ENCODE results near the gene SEC31B.

The SEC31B gene

GRCh38 chr10:100562008-100562672 lies 42.5 kb upstream of the SEC31B start:
- no peak overlapping the region for H3K27ac ChIP-seq
- TF ChIP-seq ZFX (IDR thresholded peaks at IDR 0.05; ENCODE audit: borderline replicate concordance): no peak
- TF ChIP-seq CTCF (IDR thresholded peaks at IDR 0.05): peak; percentile 100

GRCh38 chr10:100561005-100561404 lies 41.3 kb upstream of the SEC31B start:
- no peak for TF ChIP-seq ZFX (IDR thresholded peaks at IDR 0.05; ENCODE audit: borderline replicate concordance)
- no peak for TF ChIP-seq CTCF (IDR thresholded peaks at IDR 0.05)
- no peak overlapping the region for H3K27ac ChIP-seq

GRCh38 chr10:100560248-100560647 lies 40.6 kb upstream of the SEC31B start:
- no peak overlapping the region for H3K27ac ChIP-seq
- no peak for TF ChIP-seq ZFX (IDR thresholded peaks at IDR 0.05; ENCODE audit: borderline replicate concordance)
- TF ChIP-seq CTCF (IDR thresholded peaks at IDR 0.05): no peak

GRCh38 chr10:100554902-100555301 lies 35.2 kb upstream of the SEC31B start:
- H3K27ac ChIP-seq: peak overlapping the region; percentile 41
- no peak for TF ChIP-seq ZFX (IDR thresholded peaks at IDR 0.05; ENCODE audit: borderline replicate concordance)
- TF ChIP-seq CTCF (IDR thresholded peaks at IDR 0.05): no peak

- TF ChIP-seq CTCF (IDR thresholded peaks at IDR 0.05): no peak
- H3K27ac ChIP-seq: no peak overlapping the region
Observed at GRCh38 chr10:100553929-100554328, 34.3 kb upstream of the SEC31B start.

GRCh38 chr10:100551738-100552137 lies 32.1 kb upstream of the SEC31B start:
- H3K27ac ChIP-seq: no peak overlapping the region
- no peak for TF ChIP-seq ZFX (IDR thresholded peaks at IDR 0.05; ENCODE audit: borderline replicate concordance)
- no peak for TF ChIP-seq CTCF (IDR thresholded peaks at IDR 0.05)

GRCh38 chr10:100551196-100551595 lies 31.5 kb upstream of the SEC31B start:
- TF ChIP-seq ZFX (IDR thresholded peaks at IDR 0.05; ENCODE audit: borderline replicate concordance) (no peak), CTCF (IDR thresholded peaks at IDR 0.05) (no peak)
- H3K27ac ChIP-seq: no peak overlapping the region

All from 22Rv1 (cell line).